HG02970 (cell line): ENCODE data around the gene IL1RAPL2.

Experiments used
- ATAC-seq: cut with Tn5 transposase; IDR thresholded peaks from one replicate; pipeline ENCODE4 v1.9.1; 2021; ENCODE audit warnings: mild to moderate bottlenecking, moderate library complexity, moderate number of reproducible peaks; ENCODE audit not compliant: unreplicated experiment, low FRiP score

Gene IL1RAPL2

GRCh38 chrX:105543283-105543682 is 977.3 kb downstream of the IL1RAPL2 start:
- ATAC-seq = no peak

- no peak for ATAC-seq
Measured at GRCh38 chrX:105550043-105550663, 984.2 kb downstream of the IL1RAPL2 start.

- no peak for ATAC-seq
Measured at GRCh38 chrX:105552395-105552794, 986.4 kb downstream of the IL1RAPL2 start.

- ATAC-seq = no peak
Measured at GRCh38 chrX:105553118-105553517, 987.1 kb downstream of the IL1RAPL2 start.

- ATAC-seq = no peak
Measured at GRCh38 chrX:105564501-105564900, 998.5 kb downstream of the IL1RAPL2 start.

- no peak for ATAC-seq
Measured at GRCh38 chrX:105565856-105566255, 999.9 kb downstream of the IL1RAPL2 start.

GRCh38 chrX:105567082-105567481 is 1001.1 kb downstream of the IL1RAPL2 start:
- ATAC-seq = no peak

GRCh38 chrX:105608745-105609144 is 1042.7 kb downstream of the IL1RAPL2 start:
- no peak for ATAC-seq

GRCh38 chrX:105609530-105609929 is 1043.5 kb downstream of the IL1RAPL2 start:
- no peak for ATAC-seq

- ATAC-seq = no peak
Measured at GRCh38 chrX:105610411-105610810, 1044.4 kb downstream of the IL1RAPL2 start.

- no peak for ATAC-seq
Measured at GRCh38 chrX:105618393-105619101, 1052.5 kb downstream of the IL1RAPL2 start.

GRCh38 chrX:105634180-105634579 is 1068.2 kb downstream of the IL1RAPL2 start:
- ATAC-seq = no peak

GRCh38 chrX:105635794-105636193 is 1069.8 kb downstream of the IL1RAPL2 start:
- no peak for ATAC-seq

GRCh38 chrX:105636667-105637066 is 1070.7 kb downstream of the IL1RAPL2 start:
- ATAC-seq = no peak

- no peak for ATAC-seq
Measured at GRCh38 chrX:105645667-105646357, 1079.8 kb downstream of the IL1RAPL2 start.

GRCh38 chrX:105646592-105647372 is 1080.8 kb downstream of the IL1RAPL2 start:
- ATAC-seq = no peak

- no peak for ATAC-seq
Measured at GRCh38 chrX:105647749-105648148, 1081.8 kb downstream of the IL1RAPL2 start.

GRCh38 chrX:105648732-105649131 is 1082.7 kb downstream of the IL1RAPL2 start:
- no peak for ATAC-seq

- no peak for ATAC-seq
Measured at GRCh38 chrX:105650577-105650976, 1084.6 kb downstream of the IL1RAPL2 start.

- no peak for ATAC-seq
Measured at GRCh38 chrX:105650986-105651385, 1085.0 kb downstream of the IL1RAPL2 start.

GRCh38 chrX:105653891-105654290 is 1087.9 kb downstream of the IL1RAPL2 start:
- ATAC-seq = no peak
